WTC11 (cell line): ENCODE data around the gene SLK. TPM values are rescaled to one million over a fixed set of nuclear protein-coding genes. Genes with fewer than 3 reads are reported as not detected.

ENCODE experiments used
- ATAC-seq: fragments of 200-7000 bp; cut with Tn5 transposase; 2 replicates; pipeline ENCODE4 v1.10.0; 2021; ENCODE audit warnings: mild to moderate bottlenecking, moderate library complexity
- CTCF ChIA-PET: fragments of 300-600 bp; sonication (Branson Sonifier 250); formaldehyde crosslinking; loops from one replicate; lab custom pipeline; 2021; ENCODE audit warnings: antibody characterized with exemption; lab: Charles Lee
- POLR2A ChIA-PET: fragments of 350-600 bp; sonication (Branson Sonifier 250); formaldehyde crosslinking; loops from one replicate; lab custom pipeline; 2021; ENCODE audit warnings: antibody characterized with exemption; lab: Charles Lee
- DNase-seq: peaks from one replicate; pipeline ENCODE4 v3.0.0; 2021; ENCODE audit warnings: low spot score
- H3K27ac Mint-ChIP-seq: 2 replicates; pipeline ENCODE4 v1.8.0; 2021; ENCODE audit warnings: mixed read lengths
- H3K27me3 Mint-ChIP-seq: 2 replicates; pipeline ENCODE4 v1.8.0; 2021; ENCODE audit warnings: low read depth, mild to moderate bottlenecking, moderate library complexity, mixed read lengths
- H3K36me3 Mint-ChIP-seq: 2 replicates; pipeline ENCODE4 v1.8.0; 2021; ENCODE audit warnings: mixed read lengths
- H3K4me1 Mint-ChIP-seq: 2 replicates; pipeline ENCODE4 v1.8.0; 2022; ENCODE audit warnings: mixed read lengths
- H3K4me3 Mint-ChIP-seq: 2 replicates; pipeline ENCODE4 v1.8.0; 2021; ENCODE audit warnings: mild to moderate bottlenecking, moderate library complexity, mixed read lengths
- H3K9me3 Mint-ChIP-seq: 2 replicates; pipeline ENCODE4 v1.8.0; 2021; ENCODE audit warnings: mixed read lengths
- ARID4B ChIP-seq: sonication (generic); formaldehyde crosslinking; IDR thresholded peaks from 2 replicates; pipeline ENCODE4 v1.8.0; 2023; ENCODE audit warnings: missing genetic modification reagents, mild to moderate bottlenecking, borderline replicate concordance
- ATF6 ChIP-seq: sonication (generic); formaldehyde crosslinking; IDR thresholded peaks from 2 replicates; pipeline ENCODE4 v1.8.1; 2023; ENCODE audit warnings: mild to moderate bottlenecking, missing genetic modification reagents
- E2F4 ChIP-seq: sonication (generic); formaldehyde crosslinking; IDR thresholded peaks from 2 replicates; pipeline ENCODE4 v1.8.1; 2022; ENCODE audit warnings: low read depth, mild to moderate bottlenecking, moderate library complexity, missing genetic modification reagents, borderline replicate concordance
- EMX1 ChIP-seq: fragments of 250-450 bp; sonication (Bioruptor Pico); IDR thresholded peaks from 2 replicates; pipeline ENCODE4 v1.8.0; 2021; ENCODE audit warnings: mild to moderate bottlenecking
- ESRRA ChIP-seq: sonication (generic); formaldehyde crosslinking; IDR thresholded peaks from 2 replicates; pipeline ENCODE4 v1.8.1; 2022; ENCODE audit warnings: mild to moderate bottlenecking, missing genetic modification reagents, borderline replicate concordance
- GABPB1 ChIP-seq: sonication (generic); formaldehyde crosslinking; IDR thresholded peaks from 2 replicates; pipeline ENCODE4 v1.8.1; 2023; ENCODE audit warnings: mild to moderate bottlenecking, missing genetic modification reagents
- MYBL2 ChIP-seq: sonication (generic); formaldehyde crosslinking; IDR thresholded peaks from 2 replicates; pipeline ENCODE4 v1.8.1; 2023; ENCODE audit warnings: mild to moderate bottlenecking, moderate library complexity, missing genetic modification reagents
- NFYB ChIP-seq: sonication (generic); formaldehyde crosslinking; conservative IDR thresholded peaks from 2 replicates; pipeline ENCODE4 v1.8.0; 2022; ENCODE audit warnings: low read depth, missing genetic modification reagents
- NR2C2 ChIP-seq: sonication (generic); formaldehyde crosslinking; IDR thresholded peaks from 2 replicates; pipeline ENCODE4 v1.8.0; 2022; ENCODE audit warnings: mild to moderate bottlenecking, missing genetic modification reagents
- PRRX2 ChIP-seq: fragments of 250-450 bp; sonication (Bioruptor Pico); IDR thresholded peaks from 2 replicates; pipeline ENCODE4 v1.8.0; 2021; ENCODE audit warnings: mild to moderate bottlenecking
- SP1 ChIP-seq: sonication (generic); formaldehyde crosslinking; conservative IDR thresholded peaks from 2 replicates; pipeline ENCODE4 v1.8.1; 2022; ENCODE audit warnings: missing genetic modification reagents
- ZBTB21 ChIP-seq: sonication (generic); formaldehyde crosslinking; IDR thresholded peaks from 2 replicates; pipeline ENCODE4 v1.8.1; 2023; ENCODE audit warnings: mild to moderate bottlenecking, missing genetic modification reagents, borderline replicate concordance
- ZNF219 ChIP-seq: sonication (generic); formaldehyde crosslinking; IDR thresholded peaks from 2 replicates; pipeline ENCODE4 v1.8.0; 2023; ENCODE audit warnings: missing genetic modification reagents, mild to moderate bottlenecking, borderline replicate concordance
- ZNF425 ChIP-seq: fragments of 250-450 bp; sonication (Bioruptor Pico); conservative IDR thresholded peaks from 2 replicates; pipeline ENCODE4 v1.9.0; 2021; ENCODE audit warnings: mild to moderate bottlenecking
- ZNF512 ChIP-seq: sonication (generic); formaldehyde crosslinking; IDR thresholded peaks from 2 replicates; pipeline ENCODE4 v1.8.1; 2022; ENCODE audit warnings: missing genetic modification reagents, borderline replicate concordance
- total RNA-seq: library from RNA; stranded (reverse); gene quantifications from 3 replicates; pipeline ENCODE4 v1.2.3, GENCODE V29; 2021
- TF ChIP-seq, protein P1 (sequence below): fragments of 250-450 bp; sonication (Bioruptor Pico); IDR thresholded peaks from 2 replicates; pipeline ENCODE4 v1.9.0; 2021; ENCODE audit warnings: mild to moderate bottlenecking

Gene SLK
- total RNA-seq, 1 experiment from 2014 or later = 19.2 TPM

DNA sequence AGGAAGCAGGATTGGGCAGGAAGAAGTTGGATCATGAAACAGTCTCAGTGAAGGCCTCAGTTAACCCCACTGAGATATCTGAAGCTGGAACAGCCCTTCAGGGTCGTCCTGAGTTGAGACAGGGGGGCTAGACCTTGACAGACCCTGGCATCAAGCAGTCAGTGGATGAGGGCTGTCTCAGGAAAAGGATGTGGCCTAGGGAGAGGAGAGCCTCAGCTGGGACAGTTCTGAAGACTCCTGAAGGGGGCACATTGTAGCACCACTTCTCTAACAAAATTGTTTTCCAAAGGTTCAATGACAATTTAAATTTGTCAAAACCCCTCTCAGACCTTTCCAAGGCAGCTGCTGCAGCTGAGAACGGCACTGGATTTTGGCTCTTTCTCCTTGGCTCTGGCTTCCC is 15.8 kb upstream of the SLK start (continued):
- TF ChIP-seq SP1 (CRISPR knock-in tag) = no peak
- TF ChIP-seq, all 79 proteins: peak for 0

DNA sequence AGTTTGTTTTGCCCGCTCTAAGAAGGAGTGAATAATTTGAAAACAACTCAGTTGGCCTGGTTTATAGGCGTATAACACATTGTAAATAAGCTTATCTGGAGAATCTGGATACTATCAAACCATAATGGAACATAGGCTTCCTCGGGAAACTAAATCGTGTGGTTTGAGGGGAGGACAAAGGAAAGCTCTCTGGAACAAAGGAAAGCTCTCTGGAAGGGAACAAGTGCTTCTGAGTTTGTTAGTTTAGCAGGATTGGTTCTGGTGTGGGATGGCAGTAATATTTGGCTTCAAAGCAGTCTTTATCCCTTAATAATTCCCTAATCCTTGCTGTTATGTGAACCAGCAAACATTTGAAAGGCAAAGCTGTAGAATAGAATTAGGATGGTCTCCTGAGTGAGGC is 15.0 kb upstream of the SLK start:
- ChIA-PET CTCF (interaction anchor here (1.1 kb wide), 1 partner anchor 12 kb away, joined by 3 read pairs; no protein-coding TSS in a partner anchor), POLR2A (no interaction called here)
- Mint-ChIP-seq H3K4me3 (no peak overlapping the region), H3K36me3 (no peaks in the 10 kb centered on the region), H3K27me3 (0 out of 2 replicates have a peak, but pooled peaks cover 2% of the 10 kb centered on the region), H3K9me3 (no peaks in the 10 kb centered on the region), H3K4me1 (peaks cover 6% of the 10 kb centered on the region), H3K27ac (no peak overlapping the region)
- no peak for ATAC-seq
- TF ChIP-seq ESRRA (CRISPR knock-in tag) (no peak), GABPB1 (CRISPR knock-in tag) (no peak), PRRX2 (CRISPR knock-in tag) (no peak), EMX1 (CRISPR knock-in tag) (no peak), ATF6 (CRISPR knock-in tag) (no peak), MYBL2 (CRISPR knock-in tag) (no peak), NFYB (no peak), ZNF219 (CRISPR knock-in tag) (no peak), E2F4 (CRISPR knock-in tag) (no peak), ZNF512 (CRISPR knock-in tag) (no peak), ZNF425 (no peak), NR2C2 (CRISPR knock-in tag) (no peak), ZBTB21 (CRISPR knock-in tag) (no peak), ARID4B (CRISPR knock-in tag) (no peak)
- TF ChIP-seq, protein P1, sequence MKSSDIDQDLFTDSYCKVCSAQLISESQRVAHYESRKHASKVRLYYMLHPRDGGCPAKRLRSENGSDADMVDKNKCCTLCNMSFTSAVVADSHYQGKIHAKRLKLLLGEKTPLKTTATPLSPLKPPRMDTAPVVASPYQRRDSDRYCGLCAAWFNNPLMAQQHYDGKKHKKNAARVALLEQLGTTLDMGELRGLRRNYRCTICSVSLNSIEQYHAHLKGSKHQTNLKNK (CRISPR knock-in tag) = no peak
- no peak for DNase-seq
